ENCODE data around the gene CENPO.
"Not testable (repeated sequence)": the region's sequence is repeated elsewhere in the genome, so short reads cannot be mapped to it uniquely, and the experiment has no call there.

The CENPO gene

DNA sequence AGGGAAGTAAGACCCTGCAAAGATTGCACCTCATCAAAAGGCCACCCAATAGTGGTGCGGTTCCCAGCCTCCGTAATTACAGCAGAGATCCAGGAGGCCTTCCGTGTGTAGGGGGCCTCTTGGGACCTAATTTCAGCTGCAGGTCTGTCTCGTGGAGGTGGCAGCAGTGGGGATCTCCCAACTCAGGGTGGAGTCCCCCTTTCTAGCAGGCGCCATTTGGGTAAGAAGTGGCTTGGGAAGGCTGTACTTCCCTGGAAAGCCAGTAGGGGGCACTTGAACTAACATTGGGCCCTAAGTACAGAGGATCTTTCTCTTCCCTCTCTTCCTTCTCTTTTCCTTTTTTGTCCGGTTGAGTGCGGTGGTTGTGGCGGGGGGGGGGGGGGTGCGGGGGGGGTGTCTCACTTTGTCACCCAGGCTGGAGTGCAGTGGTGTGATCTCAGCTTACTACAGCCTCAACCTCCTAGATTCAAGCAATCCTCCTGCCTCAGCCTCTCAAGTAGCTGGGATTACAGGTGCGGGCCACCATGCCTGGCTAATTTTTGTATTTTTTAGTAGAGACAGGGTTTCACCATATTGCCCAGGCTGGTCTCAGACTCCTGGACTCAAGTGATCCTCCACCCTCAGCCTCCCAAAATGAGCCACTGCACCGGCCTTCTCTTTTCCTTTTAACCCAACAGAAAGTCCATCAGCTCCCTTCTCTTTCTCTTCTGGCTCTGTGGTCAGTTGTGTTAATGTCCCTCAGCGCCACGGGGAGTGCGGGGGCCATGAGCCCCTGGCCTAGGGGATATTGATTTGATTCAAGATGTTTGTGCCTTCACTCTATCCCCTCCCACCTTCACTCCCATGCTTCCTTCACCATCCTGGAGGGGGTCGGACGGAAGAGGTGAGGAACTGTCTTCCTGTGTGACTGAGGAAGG lies 32.0 kb downstream of the CENPO start:
- DNase-seq (ENCODE audit: low spot score) = peak; percentile 26

GRCh38 chr2:24825883-24826772 lies 32.9 kb downstream of the CENPO start:
- DNase-seq (ENCODE audit: low spot score) = peak; percentile 29

DNA sequence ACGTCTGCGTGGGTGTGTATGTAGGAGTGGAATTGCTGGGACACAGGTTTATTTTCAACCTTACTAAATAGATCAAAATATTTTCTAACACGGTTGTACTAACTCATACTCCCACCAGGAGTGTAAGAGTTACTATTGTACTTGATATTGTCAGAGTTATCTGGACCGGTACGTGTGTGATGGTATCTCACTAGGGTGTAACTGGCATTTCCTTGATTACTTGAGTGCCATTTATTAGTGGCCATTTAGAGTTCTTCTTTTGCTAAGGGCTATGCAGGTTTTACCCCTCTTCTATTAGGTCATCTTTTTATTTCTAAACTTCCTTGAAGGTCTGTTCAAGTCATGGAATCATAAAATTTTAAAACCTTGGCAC lies 33.5 kb downstream of the CENPO start:
- no peak for DNase-seq (ENCODE audit: low spot score)

DNA sequence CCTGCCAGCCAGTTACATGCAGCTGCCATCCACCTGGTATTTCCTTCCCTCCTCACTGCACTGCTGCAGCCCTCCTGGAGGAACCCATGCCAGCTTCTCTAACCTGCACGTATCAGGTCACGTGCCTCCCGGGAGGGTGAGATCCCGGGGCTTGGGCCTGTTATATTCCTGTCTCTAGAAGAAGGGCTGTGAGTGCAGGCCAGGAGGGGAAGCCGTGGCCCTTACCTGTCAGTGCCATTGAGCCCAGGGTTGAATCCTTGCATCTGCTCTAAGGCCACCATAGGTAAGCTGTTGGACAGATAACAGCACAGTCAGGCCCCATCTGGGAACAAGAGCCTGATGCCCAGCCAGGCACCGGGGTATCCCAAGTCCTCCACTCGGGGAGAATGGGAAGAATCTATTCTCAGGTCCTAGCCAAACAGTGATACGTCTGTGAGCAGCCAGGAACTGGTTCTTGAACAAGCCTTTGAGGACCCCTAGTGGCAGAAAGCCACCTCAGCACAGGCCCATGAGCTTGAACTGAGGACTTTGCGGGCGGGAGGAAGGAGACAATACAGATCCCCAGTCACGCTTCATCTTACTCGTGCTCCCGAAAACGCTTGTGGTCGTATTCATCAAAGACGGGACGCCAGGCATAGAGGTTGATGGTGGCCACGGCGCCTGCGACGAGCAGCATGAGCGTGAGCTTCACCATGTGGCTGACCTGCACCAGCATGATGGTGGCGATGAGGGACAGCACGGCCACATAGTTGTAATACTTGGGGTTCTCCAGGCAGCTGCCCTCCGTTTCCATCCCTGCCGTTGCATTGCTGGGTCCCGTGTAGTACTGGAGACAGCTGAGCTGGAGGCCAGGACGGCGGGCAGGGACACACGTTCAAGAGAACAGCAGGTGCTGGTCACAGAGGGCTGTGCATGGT lies 34.4 kb downstream of the CENPO start:
- DNase-seq (ENCODE audit: low spot score) = peak; percentile 89

DNA sequence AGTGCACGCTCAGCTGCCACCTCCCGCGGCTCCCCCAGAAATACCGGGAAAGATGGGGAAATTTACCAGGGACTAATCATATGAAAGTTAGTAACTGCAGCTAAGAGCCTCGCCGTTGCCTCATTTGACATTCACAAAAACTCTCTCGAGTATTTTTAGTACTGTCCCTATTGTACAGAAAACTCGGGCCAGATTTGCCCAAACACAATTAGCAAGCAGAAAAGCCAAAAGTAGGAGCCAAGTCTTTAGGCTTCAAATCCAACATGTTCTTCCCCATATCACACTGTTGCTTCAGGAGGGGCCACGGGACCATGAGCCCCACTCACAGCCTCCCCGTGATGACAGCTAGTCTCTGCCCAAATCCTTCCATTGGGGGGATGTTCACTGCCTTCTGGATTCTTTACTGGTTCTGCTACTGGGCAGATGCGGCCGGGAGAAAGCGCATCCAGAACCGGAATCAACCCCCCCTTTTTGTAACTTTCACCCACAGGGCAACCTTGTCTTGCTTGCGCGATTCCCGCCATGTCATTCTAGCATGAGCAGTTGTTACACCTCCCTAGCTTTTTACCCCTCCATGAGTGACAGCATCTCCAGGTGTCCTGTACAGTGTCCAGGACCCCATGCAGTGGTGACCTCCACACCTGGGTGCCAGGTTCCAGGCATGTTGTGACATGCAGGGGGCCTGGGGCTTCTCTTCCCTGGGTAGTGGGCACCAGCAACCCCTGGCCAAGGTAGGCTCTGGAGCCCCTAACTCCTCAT lies 35.2 kb downstream of the CENPO start:
- peak; percentile 5 for DNase-seq (ENCODE audit: low spot score)

GRCh38 chr2:24830351-24830750 lies 37.1 kb downstream of the CENPO start:
- DNase-seq (ENCODE audit: low spot score) = peak; percentile 28

DNA sequence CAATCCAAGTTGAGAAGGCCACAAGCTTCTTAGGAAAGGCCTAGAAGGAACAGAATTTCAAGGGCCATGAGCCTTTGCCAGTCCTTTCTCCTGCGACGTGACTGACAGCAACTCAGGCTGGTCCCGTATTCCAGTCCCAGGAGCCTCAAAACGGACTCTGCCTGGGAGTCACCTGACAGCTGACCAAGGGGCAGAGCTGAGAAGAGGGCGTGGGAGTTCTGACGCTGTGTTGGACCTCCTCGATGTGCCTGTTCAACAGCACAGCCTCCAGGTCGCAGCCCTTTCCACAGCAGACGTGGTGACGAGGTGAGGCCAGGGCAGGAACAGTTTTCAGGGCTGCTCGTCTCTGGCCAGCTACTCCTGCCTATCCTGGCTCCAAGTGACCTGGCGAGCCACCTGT lies 37.6 kb downstream of the CENPO start:
- peak; percentile 9 for DNase-seq (ENCODE audit: low spot score)

GRCh38 chr2:24831221-24832072 lies 38.2 kb downstream of the CENPO start:
- no peak for DNase-seq (ENCODE audit: low spot score)

GRCh38 chr2:24832073-24832461 lies 38.8 kb downstream of the CENPO start:
- DNase-seq (ENCODE audit: low spot score) = peak; percentile 65

GRCh38 chr2:24832521-24832920 lies 39.3 kb downstream of the CENPO start:
- DNase-seq (ENCODE audit: low spot score) = no peak

DNA sequence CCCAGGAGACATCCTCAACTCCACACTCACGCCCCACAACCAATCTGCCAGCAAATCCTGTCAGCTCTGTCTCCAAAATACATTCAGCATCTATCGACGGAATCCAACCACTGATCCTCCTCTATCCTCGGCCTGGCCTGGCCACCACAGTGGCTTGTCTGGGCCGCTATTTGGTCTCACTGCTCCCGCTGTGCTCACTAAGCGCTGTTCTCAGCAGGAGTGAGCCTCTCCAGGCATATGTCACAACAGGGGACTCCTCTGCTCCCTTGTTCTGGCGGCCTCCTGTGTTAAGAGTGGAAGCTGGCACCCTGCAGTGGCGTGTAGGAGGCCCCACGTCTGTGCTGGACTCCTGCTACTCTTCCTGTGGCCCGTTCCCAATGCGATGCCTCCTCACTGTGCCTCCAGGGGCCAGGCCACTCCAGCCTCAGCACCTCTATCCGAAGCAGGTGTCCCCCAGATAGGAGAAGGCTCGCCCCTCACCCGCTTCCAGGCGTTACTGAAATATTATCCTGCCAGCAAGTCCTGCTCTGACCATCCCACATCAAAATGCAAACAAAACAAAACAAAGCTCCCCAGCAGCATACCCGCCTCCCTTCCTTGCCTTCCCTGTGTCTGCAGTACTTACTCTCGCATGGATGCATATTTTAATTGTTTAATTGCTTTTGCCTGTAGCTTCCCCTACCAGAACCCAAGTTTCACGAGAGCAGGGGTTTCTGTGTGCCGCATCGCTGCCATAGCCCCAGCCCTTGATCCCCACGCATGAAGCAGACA lies 39.9 kb downstream of the CENPO start:
- DNase-seq (ENCODE audit: low spot score) = peak; percentile 38

DNA sequence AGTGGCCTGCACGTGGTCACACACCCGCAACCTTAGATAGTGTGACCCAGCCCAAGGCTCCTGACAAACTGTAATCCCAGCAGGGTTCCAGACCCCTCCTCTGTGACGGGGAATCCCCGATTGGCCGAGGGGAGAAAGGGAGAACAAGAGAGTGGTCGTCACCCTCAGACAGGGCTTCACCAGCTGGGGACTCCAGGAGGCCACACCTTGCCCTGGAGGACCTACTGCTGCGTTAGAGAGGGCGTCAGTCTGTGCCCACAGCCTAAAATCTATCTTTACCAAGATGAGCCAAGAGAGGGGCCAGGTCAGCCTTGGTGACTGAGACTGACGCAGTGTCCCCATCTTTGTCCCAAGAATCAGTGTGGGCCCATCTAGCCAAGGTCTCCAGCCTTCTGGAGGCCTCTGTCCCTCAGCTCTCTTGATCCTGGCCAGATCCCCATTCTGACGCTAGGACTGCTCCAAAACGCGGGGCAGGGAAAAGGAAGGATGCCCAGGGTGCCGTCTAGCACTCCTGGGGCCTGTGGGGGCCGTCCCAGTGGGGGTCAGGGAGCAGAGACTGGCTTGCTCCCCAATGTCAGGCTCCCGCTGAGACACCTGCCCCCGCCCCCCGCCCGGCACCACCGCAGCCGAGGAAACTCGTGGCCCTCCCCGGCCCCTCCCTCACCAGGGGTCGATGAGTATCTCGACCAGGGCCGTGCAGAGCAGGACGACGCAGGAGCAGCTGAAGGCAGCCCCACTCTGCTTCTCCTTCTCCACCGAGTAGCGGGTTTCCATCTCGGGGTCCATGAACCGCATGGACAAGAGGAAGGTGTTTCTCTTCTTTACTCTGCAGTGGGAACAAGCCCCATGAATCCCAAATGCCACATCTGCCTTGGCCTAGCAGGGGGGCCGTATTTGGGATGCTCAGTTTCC lies 40.9 kb downstream of the CENPO start:
- peak; percentile 4 for DNase-seq (ENCODE audit: low spot score)

GRCh38 chr2:24834733-24835395 lies 41.6 kb downstream of the CENPO start:
- DNase-seq (ENCODE audit: low spot score) = no peak

DNA sequence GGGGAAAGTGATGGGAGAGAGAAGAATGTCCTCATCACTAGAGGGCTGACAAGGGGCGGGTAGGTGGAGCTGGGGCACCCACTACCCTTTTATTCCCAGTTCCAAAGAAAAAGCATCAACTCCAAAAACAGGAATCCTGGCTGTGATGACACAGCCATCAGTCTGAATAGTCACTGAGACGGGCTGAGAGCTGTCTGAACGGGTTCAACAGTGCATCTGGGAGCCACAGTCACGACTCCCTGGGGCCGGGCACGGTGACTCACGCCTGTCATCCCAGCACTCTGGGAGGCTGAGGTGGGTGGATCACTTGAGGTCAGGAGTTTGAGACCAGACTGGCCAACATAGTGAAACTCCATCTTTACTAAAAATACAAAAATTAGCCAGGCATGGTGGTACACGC lies 42.2 kb downstream of the CENPO start:
- not testable (repeated sequence) for DNase-seq (ENCODE audit: low spot score)

GRCh38 chr2:24836206-24836605 lies 43.0 kb downstream of the CENPO start:
- no peak for DNase-seq (ENCODE audit: low spot score)

GRCh38 chr2:24836706-24837105 lies 43.5 kb downstream of the CENPO start:
- DNase-seq (ENCODE audit: low spot score) = no peak

DNA sequence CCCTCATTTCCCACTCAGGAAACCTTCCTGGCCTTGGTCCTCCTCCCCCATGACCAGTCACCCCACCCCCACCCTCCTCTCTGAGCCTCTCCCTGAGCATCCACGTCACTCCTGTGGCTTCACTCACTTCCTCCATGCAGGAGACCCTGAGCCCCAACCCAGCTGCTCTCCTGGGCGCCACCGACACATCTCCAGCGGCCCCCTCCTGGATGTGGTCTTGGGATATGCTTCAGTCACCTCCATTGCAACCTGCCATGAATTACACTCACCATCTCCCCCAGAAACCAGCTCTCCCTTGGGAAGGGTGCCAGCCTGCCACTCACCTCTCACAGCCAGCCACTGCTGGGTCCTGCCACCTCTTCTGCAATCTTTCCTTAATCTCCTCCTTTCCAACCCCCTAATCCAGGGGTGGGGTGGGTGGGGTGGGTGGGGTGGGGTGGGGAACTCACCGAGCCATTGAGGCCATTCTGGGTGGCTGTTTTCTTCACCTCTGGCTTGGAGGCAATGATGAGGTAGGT lies 44.8 kb downstream of the CENPO start:
- no peak for DNase-seq (ENCODE audit: low spot score)

GRCh38 chr2:24838541-24838940 lies 45.3 kb downstream of the CENPO start:
- DNase-seq (ENCODE audit: low spot score) = no peak
